BJ (cell line): ENCODE results near the gene NSD2. TPM values are rescaled to one million over a fixed set of nuclear protein-coding genes. Genes with fewer than 3 reads are reported as not detected.
"Not testable (repeated sequence)": the region's sequence is repeated elsewhere in the genome, so short reads cannot be mapped to it uniquely, and the experiment has no call there.

Experiments
- CTCF ChIA-PET: fragments of 350-600 bp; formaldehyde crosslinking; extraction: SDS; loops from one replicate; lab custom pipeline; 2021; ENCODE audit warnings: antibody characterized with exemption, inconsistent platforms; lab: Yijun Ruan, JAX
- POLR2A ChIA-PET: fragments of 300-600 bp; sonication (Branson Sonifier 250); formaldehyde crosslinking; extraction: SDS; loops from one replicate; lab custom pipeline; 2021; ENCODE audit warnings: antibody characterized with exemption; lab: Charles Lee
- DNase-seq: peaks from one replicate; pipeline ENCODE4 v3.0.0-alpha.2; 2011; ENCODE audit warnings: low read depth
- H3K27me3 ChIP-seq: 2 replicates; pipeline ENCODE4 v1.6.0; 2011; ENCODE audit warnings: low read length; ENCODE audit not compliant: control insufficient read depth, insufficient read depth
- H3K36me3 ChIP-seq: 2 replicates; pipeline ENCODE4 v1.5.1; 2011; ENCODE audit warnings: low read length; ENCODE audit not compliant: control insufficient read depth, insufficient read depth
- H3K4me3 ChIP-seq: 2 replicates; pipeline ENCODE4 v1.5.1; 2011; ENCODE audit warnings: low read depth, mild to moderate bottlenecking, control low read depth, low read length
- polyA plus RNA-seq: library from polyadenylated mRNA; depleted of rRNA; stranded (reverse); fragments of >200 nt; gene quantifications from 2 replicates; pipeline ENCODE4 v1.2.3, GENCODE V29; 2011
- TF ChIP-seq, protein P1 (sequence below): IDR thresholded peaks from 2 replicates; pipeline ENCODE4 v1.5.1; 2011; ENCODE audit warnings: low read depth, mild to moderate bottlenecking, control low read depth, inconsistent platforms, low read length, moderate library complexity; ENCODE audit not compliant: insufficient read depth

The NSD2 gene
- polyA plus RNA-seq, 1 experiment: 22.3 TPM

- no peak for DNase-seq
- TF ChIP-seq, protein P1, sequence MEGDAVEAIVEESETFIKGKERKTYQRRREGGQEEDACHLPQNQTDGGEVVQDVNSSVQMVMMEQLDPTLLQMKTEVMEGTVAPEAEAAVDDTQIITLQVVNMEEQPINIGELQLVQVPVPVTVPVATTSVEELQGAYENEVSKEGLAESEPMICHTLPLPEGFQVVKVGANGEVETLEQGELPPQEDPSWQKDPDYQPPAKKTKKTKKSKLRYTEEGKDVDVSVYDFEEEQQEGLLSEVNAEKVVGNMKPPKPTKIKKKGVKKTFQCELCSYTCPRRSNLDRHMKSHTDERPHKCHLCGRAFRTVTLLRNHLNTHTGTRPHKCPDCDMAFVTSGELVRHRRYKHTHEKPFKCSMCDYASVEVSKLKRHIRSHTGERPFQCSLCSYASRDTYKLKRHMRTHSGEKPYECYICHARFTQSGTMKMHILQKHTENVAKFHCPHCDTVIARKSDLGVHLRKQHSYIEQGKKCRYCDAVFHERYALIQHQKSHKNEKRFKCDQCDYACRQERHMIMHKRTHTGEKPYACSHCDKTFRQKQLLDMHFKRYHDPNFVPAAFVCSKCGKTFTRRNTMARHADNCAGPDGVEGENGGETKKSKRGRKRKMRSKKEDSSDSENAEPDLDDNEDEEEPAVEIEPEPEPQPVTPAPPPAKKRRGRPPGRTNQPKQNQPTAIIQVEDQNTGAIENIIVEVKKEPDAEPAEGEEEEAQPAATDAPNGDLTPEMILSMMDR: peak; percentile 35
- Histone ChIP-seq H3K4me3 (peak overlapping the region; percentile 100), H3K36me3 (no peaks in the 10 kb centered on the region), H3K27me3 (no peaks in the 10 kb centered on the region)
- CTCF ChIA-PET: interaction anchor here (0.7 to 1.1 kb wide), 4 partner anchors 14 to 432 kb away, joined by 3 to 4 read pairs (median 3); no protein-coding TSS in a partner anchor
- POLR2A ChIA-PET: no interaction called here
These were observed 138.5 kb downstream of the NSD2 start for GRCh38 chr4:2009651-2010233.

- CTCF ChIA-PET: interaction anchor here (0.6 kb wide), 1 partner anchor 402 kb away, joined by 3 read pairs; no protein-coding TSS in a partner anchor
- POLR2A ChIA-PET: no interaction called here
These were observed 140.4 kb downstream of the NSD2 start for GRCh38 chr4:2011583-2011982.

DNA sequence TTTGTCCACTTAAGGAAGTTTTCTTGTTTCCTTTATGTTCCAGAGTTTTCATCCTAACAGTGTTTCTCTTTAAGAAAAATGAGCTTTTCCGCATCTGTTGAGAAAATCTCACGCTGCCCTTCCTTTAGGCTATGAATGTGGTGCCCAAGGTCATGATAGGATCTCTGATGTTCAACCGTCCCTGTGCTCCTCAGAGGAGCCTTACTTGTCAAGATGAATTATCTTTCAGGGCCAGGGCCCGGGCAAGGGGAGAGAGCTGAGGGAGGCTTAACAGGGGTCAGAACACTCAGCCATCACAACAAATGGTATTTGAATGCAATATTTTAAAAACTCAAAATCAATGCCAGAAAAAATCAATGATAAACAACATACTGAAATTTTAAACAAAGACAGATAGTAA, 143.8 kb downstream of the NSD2 start:
- no peak for DNase-seq
- POLR2A ChIA-PET: no interaction called here
- H3K27me3 ChIP-seq: no peaks in the 10 kb centered on the region; the same call in 1 of the 2 replicates
- TF ChIP-seq, protein P1: no peak
- H3K36me3 ChIP-seq: no peaks in the 10 kb centered on the region
- no peak overlapping the region for H3K4me3 ChIP-seq
- CTCF ChIA-PET: interaction anchor here (1.4 kb wide), 1 partner anchor 17 kb away, joined by 3 read pairs; no protein-coding TSS in a partner anchor

More at GRCh38 chr4:2011583-2011982, 140.4 kb downstream of the NSD2 start:
- Histone ChIP-seq H3K4me3 (no peak overlapping the region), H3K36me3 (no peaks in the 10 kb centered on the region), H3K27me3 (no peaks in the 10 kb centered on the region)
- DNase-seq: no peak
- TF ChIP-seq, protein P1: no peak

GRCh38 chr4:2021358-2022018, 150.3 kb downstream of the NSD2 start:
- H3K36me3 ChIP-seq, H3K27me3 ChIP-seq, DNase-seq, H3K4me3 ChIP-seq, CTCF ChIA-PET, POLR2A ChIA-PET: not testable (repeated sequence)

GRCh38 chr4:2024683-2025082, 153.5 kb downstream of the NSD2 start:
- POLR2A ChIA-PET: no interaction called here
- Histone ChIP-seq H3K4me3 (no peak overlapping the region), H3K36me3 (no peaks in the 10 kb centered on the region), H3K27me3 (no peaks in the 10 kb centered on the region; the same call in 1 of the 2 replicates)
- CTCF ChIA-PET: interaction anchor here (1.4 kb wide), 1 partner anchor 195 kb away, joined by 3 read pairs; no protein-coding TSS in a partner anchor
- DNase-seq: no peak
- TF ChIP-seq, protein P1: no peak
